Measurements from ENCODE around the gene IGFBP5. TPM values are rescaled to one million over a fixed set of nuclear protein-coding genes. Genes with fewer than 3 reads are reported as not detected.

The IGFBP5 gene
- total and polyA plus RNA-seq, 2 of the 8 experiments (the other 6 are each of a cell fraction or from before 2014, with no cell fraction given): 2.2 to 2.5 TPM

- Histone ChIP-seq H2AFZ (ENCODE audit: low read length) (no peak overlapping the region), H3K4me2 (ENCODE audit: insufficient read depth in 1 of 2, low read depth in 2 of 2, low read length in 2 of 2) (no peak overlapping the region), H3K4me3 (ENCODE audit: extremely low read depth in 1 of 4, insufficient read depth in 2 of 4, low read depth in 3 of 4, low read length in 4 of 4) (no peak overlapping the region), H3K79me2 (ENCODE audit: control insufficient read depth in 1 of 2, insufficient read depth in 2 of 2, low read length in 2 of 2) (no peaks in the 10 kb centered on the region), H4K20me1 (replicated peaks in 1 of 2; ENCODE audit: control insufficient read depth in 1 of 2, insufficient read depth in 2 of 2, low read length in 2 of 2) (no peaks in the 10 kb centered on the region), H3K9ac (replicated peaks in 1 of 4; ENCODE audit: extremely low read depth in 1 of 4, low read depth in 3 of 4, low read length in 3 of 4) (no peak overlapping the region), H3K56ac (replicated peaks; ENCODE audit: insufficient read length, low read depth, low read length) (no peak overlapping the region), H3K27ac (ENCODE audit: low read depth, low read length) (no peak overlapping the region), H3K79me1 (ENCODE audit: low read depth, low read length) (no peaks in the 10 kb centered on the region), H4K8ac (ENCODE audit: extremely low read depth, insufficient read depth, low read length) (no peak overlapping the region), H3K4ac (replicated peaks; ENCODE audit: insufficient read length, low read depth, low read length) (no peak overlapping the region), H2BK12ac (ENCODE audit: low read depth, low read length) (no peak overlapping the region), H3K18ac (ENCODE audit: extremely low read depth, low read length) (no peak overlapping the region), H2BK5ac (ENCODE audit: low read depth, low read length) (no peak overlapping the region), H3K4me1 (replicated peaks in 1 of 4; ENCODE audit: control insufficient read depth in 3 of 4, insufficient read depth in 4 of 4, low read length in 3 of 4) (peaks cover 0 to 10% (median 1%) of the 10 kb centered on the region in 4 experiments; a peak in 3 of 7 replicates), H3K36me3 (ENCODE audit: control insufficient read depth in 2 of 4, insufficient read depth in 4 of 4, low read length in 3 of 4) (no peaks in the 10 kb centered on the region), H2AK5ac (ENCODE audit: low read depth, low read length) (no peak overlapping the region), H4K5ac (ENCODE audit: insufficient read length, low read depth, low read length) (no peak overlapping the region), H2BK15ac (ENCODE audit: low read length) (no peak overlapping the region), H3K27me3 (replicated peaks in 1 of 4; ENCODE audit: control insufficient read depth in 3 of 4, extremely low read depth in 1 of 4, insufficient read depth in 3 of 4, low read length in 3 of 4) (no peaks in the 10 kb centered on the region), H2BK120ac (replicated peaks; ENCODE audit: low read depth, low read length) (no peak overlapping the region), H3K23me2 (ENCODE audit: low read depth, low read length) (no peaks in the 10 kb centered on the region), H3K9me3 (ENCODE audit: insufficient read depth in 2 of 2, low read depth in 1 of 2, low read length in 1 of 2) (no peaks in the 10 kb centered on the region), H3K23ac (ENCODE audit: insufficient read length) (no peak overlapping the region), H2BK20ac (ENCODE audit: low read length) (no peak overlapping the region), H4K91ac (replicated peaks; ENCODE audit: insufficient read length, low read length) (no peak overlapping the region), H3K14ac (ENCODE audit: insufficient read length) (no peak overlapping the region)
- CTCF ChIA-PET (ENCODE audit: partially characterized antibody): interaction anchor here (0.9 to 8.6 kb wide), 4 partner anchors 16 to 1045 kb away, joined by 4 to 54 read pairs (median 4); no protein-coding TSS in a partner anchor
- DNase-seq (ENCODE audit: low read depth in 1 of 2, low spot score in 2 of 2) (no peak), FAIRE-seq (no peak)
- 86% methylated on average over 6 of the region's 6 CpGs; no CpG with 5 or more reads in 1 of the 2 experiments for WGBS, 2 experiments (ENCODE audit: extremely low coverage in 1 of 2, insufficient coverage in 1 of 2, insufficient read length in 1 of 2, insufficient replicate concordance in 2 of 2, low coverage in 1 of 2, low lambda C conversion rate in 2 of 2, missing lambda C conversion rate in 1 of 2)
- POLR2A ChIA-PET (ENCODE audit: partially characterized antibody): no interaction called here
- TF ChIP-seq KDM5A (IDR thresholded peaks at IDR 0.05; ENCODE audit: low read length): no peak
- TF ChIP-seq RBBP5 (IDR thresholded peaks at IDR 0.05; ENCODE audit: borderline replicate concordance, low read depth, low read length): no peak
- no peak for TF ChIP-seq CHD2 (IDR thresholded peaks at IDR 0.05; ENCODE audit: low read length)
- no peak for TF ChIP-seq NRF1 (IDR thresholded peaks at IDR 0.05; ENCODE audit: low read depth, low read length)
- TF ChIP-seq SP4 (IDR thresholded peaks at IDR 0.05; ENCODE audit: low read length): no peak
- no peak for TF ChIP-seq HDAC2 (IDR thresholded peaks at IDR 0.05; ENCODE audit: borderline replicate concordance in 1 of 2, low read depth in 2 of 2, low read length in 2 of 2)
- TF ChIP-seq SIX5 (IDR thresholded peaks at IDR 0.05; ENCODE audit: low read depth, low read length): no peak
- no peak for TF ChIP-seq BACH1 (IDR thresholded peaks at IDR 0.05; ENCODE audit: low read length)
- TF ChIP-seq EP300 (IDR thresholded peaks at IDR 0.05; ENCODE audit: borderline replicate concordance in 1 of 2, low read depth in 2 of 2, low read length in 2 of 2): no peak
- no peak for TF ChIP-seq BCL11A (IDR thresholded peaks at IDR 0.05; ENCODE audit: low read depth in 2 of 2, low read length in 2 of 2)
Observed at GRCh38 chr2:216740557-216741222, 45.3 kb upstream of the IGFBP5 start.

Data from H1 (cell line).